Neuronal stem cell (in vitro differentiated cells): ENCODE results near the gene ADSL.
A peak's percentile ranks its signal among the peaks of the same experiment; 100 is the strongest.

ENCODE experiments used
- DNase-seq: peaks from one replicate; pipeline ENCODE4 v3.0.0-alpha.2; 2013; ENCODE audit warnings: low spot score
- H2AFZ ChIP-seq: one replicate; pipeline ENCODE4 v1.6.1; 2013; ENCODE audit warnings: mild to moderate bottlenecking, low read length, inconsistent platforms
- H2AK5ac ChIP-seq: 2 replicates; pipeline ENCODE4 v1.6.1; 2013; ENCODE audit warnings: low read depth, mild to moderate bottlenecking, inconsistent platforms, low read length, moderate library complexity, mixed read lengths
- H2BK120ac ChIP-seq: 2 replicates; pipeline ENCODE4 v1.6.1; 2013; ENCODE audit warnings: low read depth, mild to moderate bottlenecking, inconsistent platforms, low read length, moderate library complexity, mixed read lengths
- H2BK12ac ChIP-seq: one replicate; pipeline ENCODE4 v1.6.1; 2013; ENCODE audit warnings: low read length, inconsistent platforms
- H2BK15ac ChIP-seq: 2 replicates; pipeline ENCODE4 v1.6.1; 2013; ENCODE audit warnings: mild to moderate bottlenecking, low read length, inconsistent platforms, mixed read lengths
- H2BK5ac ChIP-seq: one replicate; pipeline ENCODE4 v1.6.1; 2013; ENCODE audit warnings: inconsistent platforms, mild to moderate bottlenecking, low read length, moderate library complexity
- H3K14ac ChIP-seq: one replicate; pipeline ENCODE4 v1.6.1; 2013; ENCODE audit warnings: low read length, inconsistent platforms
- H3K18ac ChIP-seq: 2 replicates; pipeline ENCODE4 v1.6.1; 2013; ENCODE audit warnings: low read length, inconsistent platforms
- H3K23ac ChIP-seq: 2 replicates; pipeline ENCODE4 v1.6.1; 2013; ENCODE audit warnings: low read depth, mild to moderate bottlenecking, mixed read lengths, low read length, inconsistent platforms; ENCODE audit not compliant: poor library complexity
- H3K27ac ChIP-seq: replicated peaks from 3 replicates; pipeline ENCODE4 v1.5.1; 2013; ENCODE audit warnings: low read length, inconsistent platforms
- H3K27me3 ChIP-seq, 3 experiments: 2 replicates each; pipeline ENCODE4 v1.6.1; 2013; ENCODE audit warnings: low read length in 3 of 3, mild to moderate bottlenecking in 2 of 3, inconsistent platforms in 1 of 3, low read depth in 1 of 3, mixed read lengths in 1 of 3, moderate library complexity in 1 of 3; ENCODE audit not compliant: control insufficient read depth in 3 of 3, insufficient read depth in 3 of 3
- H3K36me3 ChIP-seq, 2 donors: replicated peaks in 1 of 2; 2 replicates each; pipeline ENCODE4 v1.6.1; 2013; ENCODE audit warnings: low read length in 2 of 2; ENCODE audit not compliant: control insufficient read depth in 2 of 2, insufficient read depth in 2 of 2
- H3K4ac ChIP-seq: 2 replicates; pipeline ENCODE4 v1.6.1; 2013; ENCODE audit warnings: inconsistent platforms, mild to moderate bottlenecking, low read length, moderate library complexity
- H3K4me1 ChIP-seq, 2 donors: 1 replicate in 1 of 2; 2 replicates in 1 of 2; pipeline ENCODE4 v1.6.1; 2013; ENCODE audit warnings: low read length in 2 of 2, low read depth in 1 of 2; ENCODE audit not compliant: control insufficient read depth in 2 of 2, insufficient read depth in 1 of 2
- H3K4me2 ChIP-seq: one replicate; pipeline ENCODE4 v1.6.1; 2013; ENCODE audit warnings: mild to moderate bottlenecking, low read length, inconsistent platforms; ENCODE audit not compliant: insufficient read depth, poor library complexity, severe bottlenecking
- H3K4me3 ChIP-seq, 2 donors: 2 replicates each; pipeline ENCODE4 v1.5.1; 2013; ENCODE audit warnings: low read length in 2 of 2, mild to moderate bottlenecking in 2 of 2, inconsistent platforms in 1 of 2, moderate library complexity in 1 of 2
- H3K79me1 ChIP-seq: one replicate; pipeline ENCODE4 v1.6.1; 2013; ENCODE audit warnings: low read depth, mild to moderate bottlenecking, inconsistent platforms, low read length, moderate library complexity
- H3K9ac ChIP-seq: one replicate; pipeline ENCODE4 v1.6.1; 2013; ENCODE audit warnings: mild to moderate bottlenecking, low read depth, low read length, inconsistent platforms; ENCODE audit not compliant: poor library complexity
- H3K9me3 ChIP-seq, 2 donors: replicated peaks in 1 of 2; 2 replicates each; pipeline versions ENCODE3 to v1.6.1; 2013; ENCODE audit warnings: low read length in 2 of 2, mild to moderate bottlenecking in 2 of 2, inconsistent platforms in 1 of 2, low read depth in 1 of 2, mixed read lengths in 1 of 2, moderate library complexity in 1 of 2; ENCODE audit not compliant: control insufficient read depth in 2 of 2, insufficient read depth in 1 of 2
- H4K8ac ChIP-seq: one replicate; pipeline ENCODE4 v1.6.1; 2013; ENCODE audit warnings: low read depth, mild to moderate bottlenecking, inconsistent platforms, low read length, moderate library complexity
- H4K91ac ChIP-seq: one replicate; pipeline ENCODE4 v1.6.1; 2013; ENCODE audit warnings: low read length, low read depth, mild to moderate bottlenecking, inconsistent platforms; ENCODE audit not compliant: poor library complexity
- WGBS, 2 donors: extraction: QIAGEN DNeasy Blood & Tissue Kit; methylation state at CpG; one replicate each; pipeline ENCODE4 v1.1.7; 2013; ENCODE audit warnings: missing lambda C conversion rate in 2 of 2, mixed read lengths in 1 of 2; ENCODE audit not compliant: insufficient read length in 2 of 2, insufficient replicate concordance in 1 of 2; ENCODE audit errors: extremely low coverage in 2 of 2; 5-methylcytosine and 5-hydroxymethylcytosine counted together

ADSL gene

DNA sequence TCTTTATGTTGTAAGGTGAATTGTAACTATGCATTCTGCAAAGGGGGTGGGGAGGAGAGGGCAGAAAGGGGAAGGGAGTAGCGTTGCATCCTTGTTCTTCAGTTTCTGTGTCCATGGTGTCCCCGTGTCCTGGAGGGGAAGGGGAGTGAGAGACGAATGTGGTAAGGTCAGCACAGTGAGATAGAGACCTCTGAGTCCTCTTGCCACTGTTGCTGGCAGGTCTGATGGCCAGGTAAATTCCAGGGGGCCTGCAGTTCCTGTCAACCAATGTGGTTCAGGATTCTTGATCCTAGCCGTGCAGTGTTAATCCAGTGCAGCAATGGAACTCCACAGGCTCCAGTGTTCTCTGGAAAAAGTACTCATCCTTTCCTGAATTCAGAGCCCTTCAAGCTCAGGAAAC, 14.6 kb upstream of the ADSL start:
- Histone ChIP-seq H3K4me3 (no peak overlapping the region), H4K91ac (no peak overlapping the region), H3K4ac (no peak overlapping the region), H3K23ac (no peak overlapping the region), H2BK12ac (no peak overlapping the region), H3K9ac (peak overlapping the region; percentile 60), H3K4me1 (peaks cover 23 to 27% of the 10 kb centered on the region in 2 donors), H2BK5ac (no peak overlapping the region), H3K27me3 (no peaks in the 10 kb centered on the region), H3K79me1 (peaks cover 2% of the 10 kb centered on the region), H2BK15ac (no peak overlapping the region), H3K14ac (no peak overlapping the region), H3K18ac (no peak overlapping the region), H2BK120ac (no peak overlapping the region), H4K8ac (no peak overlapping the region), H3K36me3 (peaks cover 4 to 71% of the 10 kb centered on the region in 2 donors), H2AFZ (no peak overlapping the region), H3K4me2 (no peak overlapping the region), H2AK5ac (no peak overlapping the region), H3K9me3 (no peaks in the 10 kb centered on the region), H3K27ac (peak overlapping the region; percentile 41)
- no peak for DNase-seq
- WGBS, 2 donors, result no CpG with 5 or more reads among the region's 4 CpGs

GRCh38 chr22:40332319-40332781, 13.9 kb upstream of the ADSL start:
- H3K4me3 ChIP-seq, result no peak overlapping the region
- H3K4me1 ChIP-seq, result peaks cover 16 to 21% of the 10 kb centered on the region in 2 donors
- no peak overlapping the region for H3K18ac ChIP-seq
- H3K14ac ChIP-seq, result no peak overlapping the region
- H3K4me2 ChIP-seq, result no peak overlapping the region
- H3K9ac ChIP-seq, result no peak overlapping the region
- no peak overlapping the region for H2BK120ac ChIP-seq
- H3K27me3 ChIP-seq, result no peaks in the 10 kb centered on the region
- H4K91ac ChIP-seq, result no peak overlapping the region
- WGBS, 2 donors, result no CpG with 5 or more reads among the region's 9 CpGs
- H3K27ac ChIP-seq, result no peak overlapping the region
- no peak overlapping the region for H2AFZ ChIP-seq
- H3K4ac ChIP-seq, result no peak overlapping the region
- DNase-seq, result no peak
- peaks cover 4 to 65% of the 10 kb centered on the region in 2 donors for H3K36me3 ChIP-seq
- H3K9me3 ChIP-seq, result no peaks in the 10 kb centered on the region
- H2AK5ac ChIP-seq, result no peak overlapping the region
- no peak overlapping the region for H2BK15ac ChIP-seq
- no peak overlapping the region for H4K8ac ChIP-seq
- no peak overlapping the region for H2BK5ac ChIP-seq
- no peak overlapping the region for H3K23ac ChIP-seq
- H3K79me1 ChIP-seq, result peaks cover 2% of the 10 kb centered on the region
- no peak overlapping the region for H2BK12ac ChIP-seq

DNA sequence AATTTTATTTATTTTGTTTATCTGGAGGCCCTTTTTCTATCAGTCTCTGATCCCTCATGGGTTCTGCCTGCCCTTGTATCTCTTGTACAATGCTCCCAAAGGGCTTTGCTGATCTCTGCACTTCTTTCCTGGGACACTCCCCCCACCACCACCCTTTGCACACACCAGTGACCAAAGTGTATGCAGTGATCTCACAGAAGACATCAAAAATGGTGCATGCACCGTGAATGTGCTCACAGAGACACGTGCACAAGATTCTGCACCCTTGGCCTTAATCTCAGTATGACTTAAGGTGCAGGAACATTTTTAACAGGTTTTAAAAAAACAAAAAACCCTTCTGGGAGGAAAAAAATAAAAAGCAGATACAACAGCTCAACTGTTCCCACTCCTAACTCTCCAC, 12.2 kb upstream of the ADSL start:
- no peak overlapping the region for H4K91ac ChIP-seq
- no peak overlapping the region for H3K27ac ChIP-seq
- no CpG with 5 or more reads among the region's 2 CpGs for WGBS, 2 donors
- H2AK5ac ChIP-seq, result no peak overlapping the region
- H2BK12ac ChIP-seq, result no peak overlapping the region
- no peak overlapping the region for H3K4ac ChIP-seq
- no peak overlapping the region for H2BK5ac ChIP-seq
- H4K8ac ChIP-seq, result no peak overlapping the region
- H3K4me2 ChIP-seq, result no peak overlapping the region
- H3K9ac ChIP-seq, result no peak overlapping the region
- no peak overlapping the region for H3K4me3 ChIP-seq
- no peak for DNase-seq
- no peak overlapping the region for H2AFZ ChIP-seq
- no peaks in the 10 kb centered on the region for H3K27me3 ChIP-seq
- H2BK120ac ChIP-seq, result no peak overlapping the region
- peaks cover 16 to 20% of the 10 kb centered on the region in 2 donors for H3K4me1 ChIP-seq
- no peak overlapping the region for H2BK15ac ChIP-seq
- no peak overlapping the region for H3K23ac ChIP-seq
- peaks cover 4 to 51% of the 10 kb centered on the region in 2 donors for H3K36me3 ChIP-seq
- H3K79me1 ChIP-seq, result peaks cover 2% of the 10 kb centered on the region
- H3K14ac ChIP-seq, result no peak overlapping the region
- no peaks in the 10 kb centered on the region for H3K9me3 ChIP-seq
- no peak overlapping the region for H3K18ac ChIP-seq

DNA sequence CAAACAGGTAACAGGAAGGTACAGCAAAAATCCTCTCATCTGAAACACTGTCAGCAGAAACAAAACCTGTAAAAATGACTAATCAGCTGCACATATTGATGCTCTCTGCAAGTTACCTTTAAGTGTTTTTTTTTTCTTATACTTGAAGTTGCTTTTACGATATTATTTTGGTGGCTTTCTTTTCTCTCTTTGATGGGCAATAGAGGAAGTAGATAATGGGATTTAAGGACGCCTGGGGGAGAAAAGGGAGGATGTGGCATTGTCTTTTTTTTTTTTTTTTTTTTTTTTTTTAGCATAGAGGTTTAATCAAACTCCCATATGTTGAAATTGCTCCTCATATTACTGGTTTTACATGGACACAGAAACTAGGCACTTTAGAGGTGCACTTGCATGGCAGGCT, 11.4 kb upstream of the ADSL start:
- H2AK5ac ChIP-seq, result no peak overlapping the region
- H3K36me3 ChIP-seq, result peaks cover 3 to 42% of the 10 kb centered on the region in 2 donors
- no CpG with 5 or more reads among the region's 2 CpGs for WGBS, 2 donors
- no peak overlapping the region for H4K91ac ChIP-seq
- H2BK120ac ChIP-seq, result no peak overlapping the region
- H3K27ac ChIP-seq, result no peak overlapping the region
- H4K8ac ChIP-seq, result no peak overlapping the region
- no peak overlapping the region for H3K4me2 ChIP-seq
- H2BK12ac ChIP-seq, result no peak overlapping the region
- DNase-seq, result no peak
- no peak overlapping the region for H2BK15ac ChIP-seq
- no peak overlapping the region for H2AFZ ChIP-seq
- H3K4me3 ChIP-seq, result no peak overlapping the region
- H3K27me3 ChIP-seq, result no peaks in the 10 kb centered on the region
- H3K4me1 ChIP-seq, result peaks cover 16 to 20% of the 10 kb centered on the region in 2 donors
- no peak overlapping the region for H3K9ac ChIP-seq
- no peak overlapping the region for H3K4ac ChIP-seq
- H2BK5ac ChIP-seq, result no peak overlapping the region
- no peak overlapping the region for H3K14ac ChIP-seq
- peaks cover 2% of the 10 kb centered on the region for H3K79me1 ChIP-seq
- H3K9me3 ChIP-seq, result no peaks in the 10 kb centered on the region
- no peak overlapping the region for H3K23ac ChIP-seq
- H3K18ac ChIP-seq, result no peak overlapping the region
